Measurements from ENCODE around the gene FBF1.
"Not testable (repeated sequence)": the region's sequence is repeated elsewhere in the genome, so short reads cannot be mapped to it uniquely, and the experiment has no call there.

- TF ChIP-seq CTCF (conservative IDR thresholded peaks at IDR 0.05 in 1 of 2, IDR thresholded peaks at IDR 0.05 in 1 of 2; ENCODE audit: extremely low read depth in 1 of 2, insufficient read depth in 1 of 2, low read depth in 1 of 2, low read length in 2 of 2); EZH2 (IDR thresholded peaks at IDR 0.05; ENCODE audit: borderline replicate concordance, low read length): not testable (repeated sequence)
Observed at GRCh38 chr17:75885860-75886259, 55.0 kb downstream of the FBF1 start.
